ENCODE data around the gene CRADD.
"Not testable (repeated sequence)": the region's sequence is repeated elsewhere in the genome, so short reads cannot be mapped to it uniquely, and the experiment has no call there.

Gene CRADD

GRCh38 chr12:93762059-93762719 lies 85.0 kb downstream of the CRADD start:
- DNase-seq = no peak

DNA sequence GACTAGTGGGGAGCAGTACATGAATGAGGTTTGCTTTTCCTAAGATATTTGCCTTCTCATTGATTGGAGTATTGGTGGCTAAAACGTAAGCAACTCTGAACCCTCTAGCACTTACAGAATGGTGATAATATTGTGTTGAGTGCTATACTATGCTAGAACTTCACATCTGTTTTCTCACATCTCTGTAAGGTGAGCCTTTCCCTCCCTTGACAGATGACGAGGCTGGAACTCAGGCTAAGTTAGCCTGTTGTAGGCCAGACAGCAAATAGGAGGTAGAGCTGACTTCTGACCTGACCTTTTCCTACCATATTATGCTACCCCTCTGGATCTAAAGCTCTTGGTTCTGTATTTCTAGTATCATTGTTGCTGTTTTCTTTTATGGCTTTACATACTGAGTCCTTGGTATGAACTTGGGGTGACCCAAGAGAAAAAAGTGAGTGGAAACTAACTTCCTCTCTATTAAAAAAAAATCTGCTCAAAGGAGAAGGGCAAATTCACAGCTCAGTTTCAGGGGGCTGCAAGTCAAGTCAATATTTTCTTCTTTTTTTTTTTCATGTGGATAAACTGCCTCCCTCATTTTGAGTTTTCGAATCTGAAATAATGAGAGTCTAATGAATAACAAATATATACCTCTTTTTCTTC lies 85.9 kb downstream of the CRADD start:
- DNase-seq = no peak

- no peak for DNase-seq
Observed at GRCh38 chr12:93763746-93764147, 86.6 kb downstream of the CRADD start.

DNA sequence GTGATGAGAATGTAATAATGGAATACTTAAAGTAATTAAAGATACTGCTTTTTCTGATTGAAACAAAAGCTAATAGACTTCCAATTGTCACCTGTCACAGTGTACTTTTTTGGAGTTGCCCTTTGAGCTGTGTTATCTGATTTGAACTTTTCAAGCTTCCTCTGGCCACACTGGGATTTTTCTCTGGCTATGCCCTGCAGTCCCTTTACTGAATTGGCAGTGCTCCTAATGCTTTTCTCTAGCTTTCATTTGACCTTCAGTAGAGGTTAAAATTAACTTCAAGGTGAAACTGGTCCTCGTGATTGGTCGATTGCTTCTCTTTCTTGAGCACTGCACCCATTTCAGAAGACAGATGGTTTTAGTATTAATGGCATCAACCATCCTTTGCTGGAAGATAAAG lies 89.2 kb downstream of the CRADD start:
- no peak for DNase-seq

DNA sequence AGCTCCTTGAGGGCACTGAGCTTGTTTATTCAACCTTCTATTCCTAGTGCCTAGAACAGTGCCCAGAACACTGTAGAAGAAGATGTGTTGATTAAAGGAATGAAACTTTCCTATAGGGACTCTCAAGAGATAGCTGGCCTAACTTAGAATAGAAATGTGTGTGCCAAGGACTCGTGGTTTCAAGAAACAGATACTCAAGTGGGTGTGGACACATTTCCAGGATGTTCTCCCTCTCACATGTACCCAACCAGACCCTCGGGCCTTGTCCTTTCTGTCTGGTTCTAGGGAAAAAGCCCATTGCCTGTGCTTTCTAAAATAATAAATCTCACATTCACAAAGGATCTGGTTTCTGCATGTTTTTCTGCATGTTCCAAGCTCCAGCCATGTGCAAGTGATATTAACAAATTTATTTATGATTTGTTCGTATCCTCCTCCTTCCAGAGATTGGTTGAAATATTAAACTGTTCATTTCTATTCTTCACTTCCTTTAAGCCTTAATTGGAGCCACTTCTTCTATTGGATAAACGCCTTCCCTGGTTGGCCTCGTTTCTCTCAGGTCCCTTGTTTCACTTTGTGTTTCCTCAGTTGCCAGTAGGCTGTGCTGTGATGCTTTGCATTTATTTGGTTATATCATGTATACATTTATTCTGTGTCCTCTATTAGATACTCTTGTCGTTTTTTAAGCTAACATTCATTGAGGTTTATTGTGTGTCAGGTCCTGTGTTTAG lies 89.8 kb downstream of the CRADD start:
- peak; percentile 19 for DNase-seq

GRCh38 chr12:93767524-93767863 lies 90.3 kb downstream of the CRADD start:
- DNase-seq = no peak

GRCh38 chr12:93772003-93772700 lies 95.0 kb downstream of the CRADD start:
- no peak for DNase-seq

DNA sequence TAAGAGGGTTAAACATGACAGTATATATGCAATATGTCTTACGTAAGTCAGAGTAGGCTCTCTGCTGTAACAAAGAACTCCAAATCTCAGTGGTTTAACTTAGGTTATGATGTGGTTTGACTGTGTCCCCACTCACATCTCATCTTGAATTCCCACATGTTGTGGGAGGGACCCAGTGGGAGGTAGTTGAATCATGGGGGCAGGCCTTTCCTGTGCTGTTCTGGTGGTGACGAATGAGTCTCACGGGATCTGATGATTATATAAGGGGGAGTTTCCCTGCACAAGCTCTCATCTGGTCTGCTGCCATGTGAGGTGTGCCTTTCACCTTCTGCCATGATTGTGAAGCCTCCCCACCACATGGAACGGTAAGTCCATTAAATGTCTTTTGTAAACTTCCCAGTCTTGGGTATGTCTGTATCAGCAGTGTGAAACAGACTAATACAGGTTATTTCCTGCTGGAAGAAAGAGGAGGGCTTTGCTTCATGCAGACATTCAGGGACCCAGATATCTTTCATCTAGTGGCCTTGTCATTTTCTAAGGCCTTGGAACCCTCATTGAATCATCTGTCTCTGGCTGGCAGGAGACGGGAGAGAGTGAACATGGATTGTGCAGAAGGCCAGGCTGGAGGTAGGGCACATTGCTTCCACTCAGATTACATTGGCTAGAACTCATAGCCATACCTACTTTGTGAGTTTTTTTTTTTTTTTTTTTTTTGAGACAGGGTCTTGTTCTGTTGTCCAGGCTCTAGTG lies 96.1 kb downstream of the CRADD start:
- no peak for DNase-seq

- DNase-seq = no peak
Observed at GRCh38 chr12:93776581-93777018, 99.4 kb downstream of the CRADD start.

GRCh38 chr12:93777254-93777653 lies 100.1 kb downstream of the CRADD start:
- no peak for DNase-seq

- DNase-seq = no peak
Observed at GRCh38 chr12:93778306-93778705, 101.1 kb downstream of the CRADD start.

DNA sequence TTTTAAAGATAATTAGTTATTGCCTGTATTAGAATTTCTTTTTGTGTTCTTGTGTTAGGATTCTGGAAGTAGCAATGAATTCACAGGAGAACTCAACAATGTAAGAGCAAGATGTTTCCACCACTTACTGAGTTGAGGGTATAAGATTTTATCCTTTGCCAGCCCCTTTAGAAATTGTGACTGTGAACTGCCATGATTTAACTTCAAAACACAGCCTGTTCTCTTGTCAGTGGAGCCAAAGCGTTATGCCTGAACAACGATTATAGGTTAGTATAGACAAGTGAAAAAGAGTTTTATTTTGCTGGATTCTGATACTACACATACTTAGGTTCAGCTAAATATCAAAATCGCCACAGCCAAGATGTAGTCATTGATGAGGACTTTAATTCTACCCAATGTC lies 101.6 kb downstream of the CRADD start:
- no peak for DNase-seq

GRCh38 chr12:93780101-93780641 lies 103.0 kb downstream of the CRADD start:
- DNase-seq = no peak

DNA sequence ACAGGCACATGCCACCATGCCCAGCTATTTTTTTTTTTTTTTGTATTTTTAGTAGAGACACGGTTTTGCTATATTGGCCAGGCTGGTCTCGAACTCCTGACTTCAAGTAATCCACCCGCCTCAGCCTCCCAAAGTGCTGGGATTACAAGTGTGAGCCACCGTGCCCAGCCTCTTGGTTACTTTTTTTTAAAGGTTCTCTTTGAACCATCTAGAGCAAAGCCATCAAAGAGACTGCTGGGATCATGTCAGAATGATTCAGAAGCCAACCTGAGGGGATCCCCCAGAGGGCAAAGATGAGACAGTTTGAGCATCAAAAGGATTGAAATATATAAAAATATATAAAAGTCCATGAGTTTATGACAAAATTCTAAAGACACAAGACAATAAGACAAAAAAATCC lies 103.7 kb downstream of the CRADD start:
- not testable (repeated sequence) for DNase-seq

DNA sequence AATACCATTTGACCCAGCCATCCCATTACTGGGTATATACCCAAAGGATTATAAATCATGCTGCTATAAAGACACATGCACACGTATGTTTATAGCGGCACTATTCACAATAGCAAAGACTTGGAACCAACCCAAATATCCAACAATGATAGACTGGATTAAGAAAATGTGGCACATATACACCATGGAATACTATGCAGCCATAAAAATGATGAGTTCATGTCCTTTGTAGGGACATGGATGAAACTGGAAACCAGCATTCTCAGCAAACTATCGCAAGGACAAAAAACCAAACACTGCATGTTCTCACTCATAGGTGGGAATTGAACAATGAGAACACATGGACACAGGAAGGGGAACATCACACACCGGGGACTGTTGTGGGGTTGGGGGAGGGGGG lies 104.8 kb downstream of the CRADD start:
- not testable (repeated sequence) for DNase-seq

GRCh38 chr12:93782853-93783252 lies 105.7 kb downstream of the CRADD start:
- no peak for DNase-seq

- no peak for DNase-seq
Observed at GRCh38 chr12:93783832-93784231, 106.7 kb downstream of the CRADD start.

DNA sequence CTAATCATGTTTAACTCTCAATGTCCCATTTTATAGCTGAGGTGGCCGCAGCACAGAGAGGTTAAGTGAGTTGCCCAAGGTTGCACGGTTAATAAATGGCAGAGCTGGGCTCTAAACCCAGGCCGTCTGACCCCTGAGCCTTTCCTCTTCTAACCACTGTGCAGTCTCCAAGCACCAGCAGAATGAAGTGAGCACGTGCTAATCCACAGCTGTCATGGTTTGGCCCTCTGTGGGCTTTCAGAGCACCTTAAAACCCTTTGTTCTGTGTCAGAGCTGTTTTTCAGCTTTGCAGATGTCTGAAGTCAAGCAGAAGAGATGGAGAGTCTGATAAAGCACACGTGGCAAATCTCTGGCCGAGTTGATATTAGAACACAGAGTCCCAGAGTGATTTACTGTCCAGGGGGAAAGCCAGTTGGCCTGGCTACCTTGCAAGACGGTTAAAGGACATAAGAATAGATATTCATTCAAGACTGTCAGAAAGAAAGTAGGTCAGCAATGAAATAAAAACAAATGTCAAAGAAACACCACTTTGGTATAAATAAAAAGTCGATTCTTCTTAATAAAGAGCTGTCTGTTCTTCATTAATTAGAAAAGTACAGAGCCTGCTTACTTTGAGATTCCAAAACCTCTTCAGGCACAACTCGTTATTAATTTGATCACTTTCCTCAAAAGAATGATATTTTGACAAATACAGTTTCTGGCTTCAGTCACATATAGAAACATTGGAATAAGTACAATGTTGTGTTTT lies 107.3 kb downstream of the CRADD start:
- DNase-seq = no peak

- no peak for DNase-seq
Observed at GRCh38 chr12:93785249-93786010, 108.3 kb downstream of the CRADD start.

DNA sequence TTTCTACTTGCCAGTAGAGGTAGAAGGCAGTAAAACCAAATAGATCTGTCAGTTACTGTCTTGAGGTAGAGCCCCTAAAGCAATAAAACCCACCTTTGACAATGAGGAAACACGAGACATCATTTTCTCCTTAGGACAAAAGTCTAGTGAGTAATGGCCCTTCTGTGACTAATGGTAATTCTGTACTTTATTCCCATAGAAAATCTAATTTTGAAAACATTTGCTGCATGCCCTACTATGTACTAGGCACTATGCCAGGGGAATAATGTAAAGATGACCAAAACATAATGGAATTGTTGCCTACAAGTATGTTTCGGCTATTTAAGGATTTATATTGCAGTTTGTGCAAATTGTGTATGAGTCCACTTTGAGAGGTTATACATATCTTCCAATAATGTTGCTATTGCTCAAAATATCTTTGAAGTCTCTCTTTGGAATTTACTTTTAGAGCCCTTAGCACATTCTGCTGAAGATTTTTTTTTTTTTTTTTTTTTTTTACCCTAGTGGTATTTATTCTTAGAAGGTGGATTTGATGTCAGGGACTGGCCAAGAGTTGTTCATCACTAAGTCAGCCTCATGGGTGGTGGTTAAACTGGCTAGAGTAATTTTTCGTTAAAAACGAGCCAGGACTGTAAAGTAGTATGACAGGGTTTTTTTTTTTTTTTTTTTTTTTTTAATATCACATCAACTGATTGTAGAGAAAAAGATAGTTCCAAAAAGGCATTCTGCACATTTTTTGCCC lies 109.7 kb downstream of the CRADD start:
- no peak for DNase-seq

Measured in NCI-H1092 treated with DMSO at 0.1 percent for 48 hours (cell line).